Measurements from ENCODE around the gene DLEC1.

DLEC1 gene

DNA sequence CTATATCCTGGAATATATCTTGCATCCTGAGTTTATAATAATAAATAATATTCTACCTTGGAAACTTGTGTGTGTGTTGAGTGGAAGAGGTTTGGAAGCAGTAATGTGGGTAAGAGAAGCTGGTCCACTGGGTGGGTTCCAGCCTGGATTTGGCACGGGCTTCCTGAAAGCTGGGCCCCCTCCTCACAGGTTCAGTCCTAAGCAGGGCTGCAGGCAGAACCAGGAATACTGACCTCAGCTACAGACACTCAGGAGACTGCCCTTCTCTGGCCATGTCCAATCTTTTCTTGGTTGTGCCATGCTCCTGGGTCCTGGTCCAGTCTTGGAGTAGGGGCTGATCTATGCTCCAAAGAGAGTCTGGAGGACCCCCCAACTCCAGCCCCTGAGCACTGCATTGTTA, 104.0 kb downstream of the DLEC1 start:
- no peak for DNase-seq (ENCODE audit: low read depth)
- TF ChIP-seq, protein P1, sequence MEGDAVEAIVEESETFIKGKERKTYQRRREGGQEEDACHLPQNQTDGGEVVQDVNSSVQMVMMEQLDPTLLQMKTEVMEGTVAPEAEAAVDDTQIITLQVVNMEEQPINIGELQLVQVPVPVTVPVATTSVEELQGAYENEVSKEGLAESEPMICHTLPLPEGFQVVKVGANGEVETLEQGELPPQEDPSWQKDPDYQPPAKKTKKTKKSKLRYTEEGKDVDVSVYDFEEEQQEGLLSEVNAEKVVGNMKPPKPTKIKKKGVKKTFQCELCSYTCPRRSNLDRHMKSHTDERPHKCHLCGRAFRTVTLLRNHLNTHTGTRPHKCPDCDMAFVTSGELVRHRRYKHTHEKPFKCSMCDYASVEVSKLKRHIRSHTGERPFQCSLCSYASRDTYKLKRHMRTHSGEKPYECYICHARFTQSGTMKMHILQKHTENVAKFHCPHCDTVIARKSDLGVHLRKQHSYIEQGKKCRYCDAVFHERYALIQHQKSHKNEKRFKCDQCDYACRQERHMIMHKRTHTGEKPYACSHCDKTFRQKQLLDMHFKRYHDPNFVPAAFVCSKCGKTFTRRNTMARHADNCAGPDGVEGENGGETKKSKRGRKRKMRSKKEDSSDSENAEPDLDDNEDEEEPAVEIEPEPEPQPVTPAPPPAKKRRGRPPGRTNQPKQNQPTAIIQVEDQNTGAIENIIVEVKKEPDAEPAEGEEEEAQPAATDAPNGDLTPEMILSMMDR (conservative IDR thresholded peaks at IDR 0.05; ENCODE audit: control insufficient read depth, insufficient read depth, low read depth, low read length), result no peak
- H3K4me3 ChIP-seq (ENCODE audit: control insufficient read depth, low read depth, low read length), result no peak overlapping the region

DNA sequence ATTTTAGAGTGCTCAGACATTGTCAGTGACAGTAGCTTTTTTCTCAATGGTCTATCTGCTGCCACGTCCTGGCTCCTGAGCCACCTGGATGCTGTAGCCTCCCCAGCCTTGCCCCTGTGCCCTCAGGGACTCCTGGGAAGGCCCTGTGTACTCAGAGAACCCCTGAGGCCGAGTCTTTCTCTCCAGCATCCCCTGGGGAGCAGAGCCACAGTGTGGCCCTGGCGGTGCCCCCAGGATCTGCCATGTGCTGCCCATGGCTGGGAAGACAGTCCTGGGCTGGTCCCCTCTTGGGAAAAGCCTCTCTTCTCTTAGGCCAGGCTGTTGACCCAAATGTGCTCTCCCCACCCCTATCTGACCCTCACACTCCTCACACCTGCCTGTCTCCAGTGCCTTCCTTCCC, 104.5 kb downstream of the DLEC1 start:
- H3K4me3 ChIP-seq (ENCODE audit: control insufficient read depth, low read depth, low read length), result no peak overlapping the region
- no peak for DNase-seq (ENCODE audit: low read depth)
- TF ChIP-seq, protein P1 (conservative IDR thresholded peaks at IDR 0.05; ENCODE audit: control insufficient read depth, insufficient read depth, low read depth, low read length), result no peak

DNA sequence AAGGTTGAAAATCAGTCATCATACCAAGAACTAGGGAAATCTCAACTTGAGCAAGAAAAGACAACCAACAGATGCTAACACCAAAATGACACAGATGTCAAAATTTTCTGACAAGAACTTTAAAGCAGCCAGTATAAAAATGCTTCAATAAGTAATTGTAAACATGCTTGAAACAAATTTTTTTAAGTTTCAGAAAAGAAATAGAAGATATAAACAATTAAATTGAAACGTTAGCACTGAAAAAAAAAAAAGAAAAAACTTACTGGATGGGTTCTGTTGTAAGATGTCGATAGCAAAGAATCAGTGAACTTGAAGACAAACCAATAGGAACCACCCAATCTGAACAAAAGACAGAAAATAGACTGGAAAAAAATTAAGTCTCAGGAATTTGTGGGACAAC, 107.5 kb downstream of the DLEC1 start:
- H3K4me3 ChIP-seq (ENCODE audit: control insufficient read depth, low read depth, low read length), result no peak overlapping the region
- TF ChIP-seq, protein P1 (conservative IDR thresholded peaks at IDR 0.05; ENCODE audit: control insufficient read depth, insufficient read depth, low read depth, low read length), result no peak
- no peak for DNase-seq (ENCODE audit: low read depth)

DNA sequence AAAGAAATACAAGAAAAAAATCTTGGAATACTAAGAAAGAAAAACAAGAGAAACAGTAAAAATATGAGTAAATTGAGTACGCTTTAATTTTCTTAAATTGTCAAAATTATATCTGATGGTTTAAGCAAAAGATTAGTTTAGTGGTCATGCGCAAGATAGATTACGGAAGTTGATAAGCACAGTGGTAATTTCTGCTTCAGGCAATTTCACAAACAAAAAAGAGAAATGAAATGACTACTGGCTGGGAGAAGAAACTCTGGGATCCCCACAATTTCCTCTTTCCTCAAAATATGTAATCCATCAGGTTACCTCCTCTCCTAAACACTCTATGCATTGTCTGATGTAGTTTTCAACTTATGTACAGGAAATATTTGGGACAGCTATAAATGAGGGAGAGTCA, 108.4 kb downstream of the DLEC1 start:
- H3K4me3 ChIP-seq (ENCODE audit: control insufficient read depth, low read depth, low read length), result no peak overlapping the region
- DNase-seq (ENCODE audit: low read depth), result no peak
- TF ChIP-seq, protein P1 (conservative IDR thresholded peaks at IDR 0.05; ENCODE audit: control insufficient read depth, insufficient read depth, low read depth, low read length), result no peak

DNA sequence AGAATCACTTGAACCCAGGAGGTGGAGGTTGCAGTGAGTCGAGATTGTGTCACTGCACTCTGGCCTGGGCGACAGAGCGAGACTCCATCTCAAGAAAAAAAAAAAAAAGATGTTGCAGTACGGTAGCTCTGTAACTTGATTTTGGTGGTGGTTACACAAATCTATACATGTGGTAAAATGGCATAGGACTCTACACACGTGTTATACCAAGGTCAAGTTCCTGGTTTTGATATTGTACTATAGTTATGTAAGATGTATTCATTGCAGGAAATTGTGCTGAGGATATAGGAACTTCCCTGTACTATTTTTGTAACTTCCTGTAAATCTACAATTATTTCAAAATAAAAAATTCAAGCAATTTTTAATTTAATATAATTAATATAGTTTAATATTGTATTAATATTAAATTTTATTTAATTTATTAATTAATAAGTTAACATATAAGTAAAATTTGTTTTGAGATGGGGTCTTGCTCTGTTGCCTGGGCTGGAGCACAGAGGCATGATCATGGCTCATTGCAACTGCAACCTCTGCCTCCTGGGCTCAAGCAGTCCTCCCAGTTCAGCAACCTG, 109.4 kb downstream of the DLEC1 start:
- no peak overlapping the region for H3K4me3 ChIP-seq (ENCODE audit: control insufficient read depth, low read depth, low read length)
- no peak for DNase-seq (ENCODE audit: low read depth)
- TF ChIP-seq, protein P1 (conservative IDR thresholded peaks at IDR 0.05; ENCODE audit: control insufficient read depth, insufficient read depth, low read depth, low read length), result no peak

DNA sequence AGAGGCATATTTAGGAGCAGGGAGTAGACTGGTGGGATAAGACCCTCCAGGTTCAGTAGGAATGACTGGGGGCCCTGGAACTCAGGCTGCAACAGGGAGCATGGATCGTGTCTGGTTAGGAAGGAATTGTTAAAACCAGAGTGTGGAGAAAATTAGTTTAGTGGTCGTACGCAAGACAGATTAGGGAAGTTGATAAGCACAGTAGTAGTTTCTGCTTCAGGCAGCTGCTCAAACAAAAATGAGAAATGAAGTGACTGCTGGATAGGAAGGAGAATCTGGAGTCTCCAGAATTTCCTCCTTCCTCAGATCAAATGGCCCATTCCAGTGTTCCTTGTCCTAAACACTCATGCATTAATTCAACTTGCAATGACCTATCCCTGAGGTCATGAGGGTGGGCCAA, 110.7 kb downstream of the DLEC1 start:
- no peak overlapping the region for H3K4me3 ChIP-seq (ENCODE audit: control insufficient read depth, low read depth, low read length)
- no peak for DNase-seq (ENCODE audit: low read depth)

More for the DNA sequence above, 110.7 kb downstream of the DLEC1 start:
- TF ChIP-seq, protein P1 (conservative IDR thresholded peaks at IDR 0.05; ENCODE audit: control insufficient read depth, insufficient read depth, low read depth, low read length), result no peak

Measured in fibroblast of mammary gland (primary cell).